Measurements from ENCODE around the gene NFS1. TPM values are rescaled to one million over a fixed set of nuclear protein-coding genes. Genes with fewer than 3 reads are reported as not detected.
"Not testable (repeated sequence)": the region's sequence is repeated elsewhere in the genome, so short reads cannot be mapped to it uniquely, and the experiment has no call there.

The NFS1 gene
- total RNA-seq, 4 donors from 2014 or later, result 16.8 to 40.0 (median 31.4) TPM

- no peak for ATAC-seq
- peaks cover 6 to 54% (median 10%) of the 10 kb centered on the region in 3 donors for H3K4me1 ChIP-seq
- peaks cover 13 to 100% of the 10 kb centered on the region in 2 donors for H3K36me3 ChIP-seq
- no peak overlapping the region for H3K4me3 ChIP-seq
- no peak overlapping the region for H3K27ac ChIP-seq
- TF ChIP-seq POLR2A (IDR thresholded peaks at IDR 0.05), result no peak
- no peak for TF ChIP-seq EP300 (IDR thresholded peaks at IDR 0.05)
- no peak for TF ChIP-seq POLR2AphosphoS5 (IDR thresholded peaks at IDR 0.05)
- no peak for TF ChIP-seq CTCF (IDR thresholded peaks at IDR 0.05)
- no peaks in the 10 kb centered on the region for H3K9me3 ChIP-seq
- H3K27me3 ChIP-seq, result no peaks in the 10 kb centered on the region
Measured at GRCh38 chr20:35710039-35710438, 10.9 kb upstream of the NFS1 start.

- no peak for ATAC-seq
- Histone ChIP-seq H3K4me1 (peaks cover 6 to 47% (median 10%) of the 10 kb centered on the region in 3 donors), H3K9me3 (no peaks in the 10 kb centered on the region), H3K4me3 (no peak overlapping the region), H3K27ac (no peak overlapping the region), H3K36me3 (peaks cover 15 to 100% of the 10 kb centered on the region in 2 donors), H3K27me3 (no peaks in the 10 kb centered on the region)
- WGBS, 2 donors (ENCODE audit: low coverage in 1 of 2), result 88 to 90% methylated on average over 1 of the region's 1 CpG
- no peak for TF ChIP-seq POLR2A (IDR thresholded peaks at IDR 0.05)
- no peak for TF ChIP-seq CTCF (IDR thresholded peaks at IDR 0.05)
- TF ChIP-seq EP300 (IDR thresholded peaks at IDR 0.05), result no peak
Measured at GRCh38 chr20:35709259-35709658, 10.1 kb upstream of the NFS1 start.

GRCh38 chr20:35708502-35708901 lies 9.3 kb upstream of the NFS1 start:
- Histone ChIP-seq H3K27ac (no peak overlapping the region), H3K4me3 (no peak overlapping the region), H3K27me3 (no peaks in the 10 kb centered on the region), H3K4me1 (peaks cover 6 to 43% (median 10%) of the 10 kb centered on the region in 3 donors), H3K36me3 (peaks cover 20 to 100% of the 10 kb centered on the region in 2 donors), H3K9me3 (no peaks in the 10 kb centered on the region)
- 15 to 17% methylated on average over 1 of the region's 1 CpG for WGBS, 2 donors (ENCODE audit: low coverage in 1 of 2)
- TF ChIP-seq POLR2A (IDR thresholded peaks at IDR 0.05), result no peak
- ATAC-seq, result no peak

- H3K27me3 ChIP-seq, H3K27ac ChIP-seq, ATAC-seq, H3K4me3 ChIP-seq, H3K9me3 ChIP-seq: not testable (repeated sequence)
- Histone ChIP-seq H3K36me3 (peaks cover 20 to 100% of the 10 kb centered on the region in 2 donors), H3K4me1 (peaks cover 6 to 44% (median 10%) of the 10 kb centered on the region in 3 donors)
- 79 to 80% methylated on average over 8 to 15 of the region's 17 CpGs for WGBS, 2 donors (ENCODE audit: low coverage in 1 of 2)
Measured at GRCh38 chr20:35706591-35707529, 7.7 kb upstream of the NFS1 start.

- H3K9me3 ChIP-seq, H3K27ac ChIP-seq, H3K27me3 ChIP-seq, H3K4me3 ChIP-seq, ATAC-seq: not testable (repeated sequence)
- H3K36me3 ChIP-seq, result peaks cover 20 to 100% of the 10 kb centered on the region in 2 donors
- H3K4me1 ChIP-seq, result peaks cover 6 to 40% (median 10%) of the 10 kb centered on the region in 3 donors
- 80 to 88% methylated on average over 8 to 11 of the region's 11 CpGs for WGBS, 2 donors (ENCODE audit: low coverage in 1 of 2)
Measured at GRCh38 chr20:35705894-35706293, 6.7 kb upstream of the NFS1 start.

GRCh38 chr20:35704514-35705261 lies 5.5 kb upstream of the NFS1 start:
- Histone ChIP-seq H3K36me3 (peaks cover 20 to 88% of the 10 kb centered on the region in 2 donors), H3K4me1 (peaks cover under 1 to 39% (median 4%) of the 10 kb centered on the region in 3 donors), H3K27me3 (no peaks in the 10 kb centered on the region), H3K9me3 (no peaks in the 10 kb centered on the region), H3K4me3 (no peak overlapping the region), H3K27ac (no peak overlapping the region)
- no peak for TF ChIP-seq CTCF (IDR thresholded peaks at IDR 0.05)
- no peak for TF ChIP-seq POLR2AphosphoS5 (IDR thresholded peaks at IDR 0.05)
- no peak for TF ChIP-seq POLR2A (IDR thresholded peaks at IDR 0.05)
- no peak for TF ChIP-seq EP300 (IDR thresholded peaks at IDR 0.05)
- ATAC-seq, result no peak
- WGBS, 2 donors (ENCODE audit: low coverage in 1 of 2), result 77 to 78% methylated on average over 5 of the region's 5 CpGs
